Ishikawa (cell line): ENCODE results near the gene MADCAM1.

Experiments used
- CEBPB ChIP-seq: IDR thresholded peaks from 2 replicates; pipeline ENCODE4 v1.6.1; 2012
- CREB1 ChIP-seq: IDR thresholded peaks from 2 replicates; pipeline ENCODE4 v1.6.1; 2012; ENCODE audit warnings: low read depth
- EGR1 ChIP-seq: IDR thresholded peaks from 2 replicates; pipeline ENCODE4 v1.6.1; 2012
- EP300 ChIP-seq: IDR thresholded peaks from 2 replicates; pipeline ENCODE4 v1.6.1; 2012; ENCODE audit warnings: borderline replicate concordance
- FOXM1 ChIP-seq: IDR thresholded peaks from 2 replicates; pipeline ENCODE4 v1.6.1; 2012; ENCODE audit warnings: low read depth, borderline replicate concordance
- RAD21 ChIP-seq: IDR thresholded peaks from 2 replicates; pipeline ENCODE4 v1.6.1; 2012; ENCODE audit warnings: low read depth
- TAF1 ChIP-seq: IDR thresholded peaks from 2 replicates; pipeline ENCODE4 v1.6.1; 2012; ENCODE audit warnings: low read depth, mild to moderate bottlenecking
- TCF12 ChIP-seq: IDR thresholded peaks from 2 replicates; pipeline ENCODE4 v1.6.1; 2012; ENCODE audit warnings: low read depth
- TEAD4 ChIP-seq: IDR thresholded peaks from 2 replicates; pipeline ENCODE4 v1.6.1; 2012
- YY1 ChIP-seq: IDR thresholded peaks from 2 replicates; pipeline ENCODE4 v1.6.1; 2012; ENCODE audit warnings: low read depth
- TF ChIP-seq, protein P1 (sequence below): IDR thresholded peaks from 2 replicates; pipeline ENCODE4 v1.6.1; 2012; ENCODE audit warnings: low read depth, mild to moderate bottlenecking
- TF ChIP-seq, protein P2 (sequence below): IDR thresholded peaks from 2 replicates; pipeline ENCODE4 v1.6.1; 2012

DNA sequence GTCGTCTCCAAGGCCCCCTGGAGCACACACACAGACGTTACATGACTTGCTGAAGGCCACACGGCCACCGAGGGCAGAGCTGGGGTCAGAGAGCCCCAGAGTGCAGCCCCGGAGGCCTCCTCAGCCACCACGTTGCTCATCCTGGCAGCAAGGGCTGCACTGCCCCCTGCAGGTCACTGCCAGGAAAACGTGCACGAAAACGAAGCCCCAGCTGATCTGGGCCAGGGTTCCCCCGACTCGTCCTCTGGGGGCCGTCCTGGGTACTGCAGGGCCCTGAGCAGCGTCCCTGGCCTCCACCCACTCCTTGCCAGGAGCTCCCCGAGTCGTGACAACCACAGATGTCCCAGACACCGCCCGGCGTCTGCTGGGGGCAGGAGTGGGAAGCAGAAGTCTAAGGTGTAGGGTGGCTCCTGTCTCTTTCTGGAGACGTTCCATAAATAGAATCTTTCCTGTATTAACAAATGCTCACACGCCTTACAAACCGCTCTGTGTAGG lies 14.4 kb downstream of the MADCAM1 start:
- TF ChIP-seq, protein P1, sequence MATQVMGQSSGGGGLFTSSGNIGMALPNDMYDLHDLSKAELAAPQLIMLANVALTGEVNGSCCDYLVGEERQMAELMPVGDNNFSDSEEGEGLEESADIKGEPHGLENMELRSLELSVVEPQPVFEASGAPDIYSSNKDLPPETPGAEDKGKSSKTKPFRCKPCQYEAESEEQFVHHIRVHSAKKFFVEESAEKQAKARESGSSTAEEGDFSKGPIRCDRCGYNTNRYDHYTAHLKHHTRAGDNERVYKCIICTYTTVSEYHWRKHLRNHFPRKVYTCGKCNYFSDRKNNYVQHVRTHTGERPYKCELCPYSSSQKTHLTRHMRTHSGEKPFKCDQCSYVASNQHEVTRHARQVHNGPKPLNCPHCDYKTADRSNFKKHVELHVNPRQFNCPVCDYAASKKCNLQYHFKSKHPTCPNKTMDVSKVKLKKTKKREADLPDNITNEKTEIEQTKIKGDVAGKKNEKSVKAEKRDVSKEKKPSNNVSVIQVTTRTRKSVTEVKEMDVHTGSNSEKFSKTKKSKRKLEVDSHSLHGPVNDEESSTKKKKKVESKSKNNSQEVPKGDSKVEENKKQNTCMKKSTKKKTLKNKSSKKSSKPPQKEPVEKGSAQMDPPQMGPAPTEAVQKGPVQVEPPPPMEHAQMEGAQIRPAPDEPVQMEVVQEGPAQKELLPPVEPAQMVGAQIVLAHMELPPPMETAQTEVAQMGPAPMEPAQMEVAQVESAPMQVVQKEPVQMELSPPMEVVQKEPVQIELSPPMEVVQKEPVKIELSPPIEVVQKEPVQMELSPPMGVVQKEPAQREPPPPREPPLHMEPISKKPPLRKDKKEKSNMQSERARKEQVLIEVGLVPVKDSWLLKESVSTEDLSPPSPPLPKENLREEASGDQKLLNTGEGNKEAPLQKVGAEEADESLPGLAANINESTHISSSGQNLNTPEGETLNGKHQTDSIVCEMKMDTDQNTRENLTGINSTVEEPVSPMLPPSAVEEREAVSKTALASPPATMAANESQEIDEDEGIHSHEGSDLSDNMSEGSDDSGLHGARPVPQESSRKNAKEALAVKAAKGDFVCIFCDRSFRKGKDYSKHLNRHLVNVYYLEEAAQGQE = no peak
- TF ChIP-seq EP300 = no peak
- no peak for TF ChIP-seq YY1
- TF ChIP-seq TAF1 = no peak
- TF ChIP-seq CREB1 = no peak
- TF ChIP-seq EGR1 = no peak
- no peak for TF ChIP-seq TCF12
- TF ChIP-seq CEBPB = no peak
- TF ChIP-seq RAD21 = peak; percentile 63
- TF ChIP-seq, protein P2, sequence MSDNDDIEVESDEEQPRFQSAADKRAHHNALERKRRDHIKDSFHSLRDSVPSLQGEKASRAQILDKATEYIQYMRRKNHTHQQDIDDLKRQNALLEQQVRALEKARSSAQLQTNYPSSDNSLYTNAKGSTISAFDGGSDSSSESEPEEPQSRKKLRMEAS = peak; percentile 72
- TF ChIP-seq FOXM1 = no peak
- no peak for TF ChIP-seq TEAD4
